Thyroid gland (tissue), 4 donors: ENCODE results near the gene MAST4. TPM values are rescaled to one million over a fixed set of nuclear protein-coding genes. Genes with fewer than 3 reads are reported as not detected.

Experiments
- DNase-seq, 2 donors: peaks; one replicate each; pipeline ENCODE4 v3.0.0-alpha.2; 2019
- H3K27ac ChIP-seq, 3 donors: fragments of 200-600 bp; sonication (generic); 1 replicate in 2 of 3; 2 replicates in 1 of 3; pipeline ENCODE4 v1.5.1; 2016 to 2019; ENCODE audit warnings: mild to moderate bottlenecking in 1 of 3, moderate library complexity in 1 of 3
- H3K27me3 ChIP-seq: fragments of 200-600 bp; sonication (generic); one replicate; pipeline ENCODE4 v1.5.1; 2019
- H3K36me3 ChIP-seq, 2 donors: fragments of 200-600 bp; sonication (generic); one replicate each; pipeline ENCODE4 v1.5.1; 2016 to 2019
- H3K4me1 ChIP-seq, 2 donors: fragments of 200-600 bp; sonication (generic); one replicate each; pipeline ENCODE4 v1.5.1; 2017 to 2019
- H3K4me3 ChIP-seq, 3 donors: fragments of 200-600 bp; sonication (generic); replicated peaks in 1 of 3; 1 replicate in 2 of 3; 2 replicates in 1 of 3; pipeline ENCODE4 v1.5.1; 2016; ENCODE audit warnings: mild to moderate bottlenecking in 1 of 3
- H3K9me3 ChIP-seq: fragments of 200-600 bp; sonication (generic); one replicate; pipeline ENCODE4 v1.5.1; 2017
- POLR2A ChIP-seq, 2 donors: fragments of 450-650 bp; IDR thresholded peaks; one replicate each; pipeline ENCODE4 v1.6.1; 2017; ENCODE audit warnings: antibody characterized with exemption in 2 of 2, mild to moderate bottlenecking in 2 of 2, moderate library complexity in 1 of 2
- WGBS, 2 donors: methylation state at CpG; one replicate each; pipeline ENCODE4 v1.1.5; 2017; 5-methylcytosine and 5-hydroxymethylcytosine counted together
- intact Hi-C: fragments of 100-400 bp; cut with DNase I; formaldehyde crosslinking; loops from one replicate; pipeline ENCODE4 v1.15.1; 2023
- total RNA-seq, 4 donors: library from RNA; depleted of rRNA; stranded (reverse); fragments of >200 nt; gene quantifications; one replicate each; pipeline ENCODE4 v1.2.3, GENCODE V29; 2016
- TF ChIP-seq, protein P1 (sequence below), 6 experiments: fragments of 200-600 bp in 3 of 6; fragments of 450-650 bp in 3 of 6; sonication (generic) in 3 of 6; IDR thresholded peaks; one replicate each; pipeline ENCODE4 v1.5.1; 2016 to 2019; ENCODE audit warnings: antibody characterized with exemption in 6 of 6, mild to moderate bottlenecking in 2 of 6, inconsistent platforms in 1 of 6, moderate library complexity in 1 of 6

Gene MAST4
- total RNA-seq, 4 donors from 2014 or later, result 20.2 to 38.3 (median 24.4) TPM

GRCh38 chr5:67009028-67009427, 412.8 kb downstream of the MAST4 start:
- no peaks in the 10 kb centered on the region for H3K36me3 ChIP-seq
- DNase-seq, result no peak
- WGBS, 2 donors, result 86 to 94% methylated on average over 1 of the region's 1 CpG
- peaks cover 26 to 49% of the 10 kb centered on the region in 2 donors for H3K4me1 ChIP-seq
- TF ChIP-seq, protein P1, sequence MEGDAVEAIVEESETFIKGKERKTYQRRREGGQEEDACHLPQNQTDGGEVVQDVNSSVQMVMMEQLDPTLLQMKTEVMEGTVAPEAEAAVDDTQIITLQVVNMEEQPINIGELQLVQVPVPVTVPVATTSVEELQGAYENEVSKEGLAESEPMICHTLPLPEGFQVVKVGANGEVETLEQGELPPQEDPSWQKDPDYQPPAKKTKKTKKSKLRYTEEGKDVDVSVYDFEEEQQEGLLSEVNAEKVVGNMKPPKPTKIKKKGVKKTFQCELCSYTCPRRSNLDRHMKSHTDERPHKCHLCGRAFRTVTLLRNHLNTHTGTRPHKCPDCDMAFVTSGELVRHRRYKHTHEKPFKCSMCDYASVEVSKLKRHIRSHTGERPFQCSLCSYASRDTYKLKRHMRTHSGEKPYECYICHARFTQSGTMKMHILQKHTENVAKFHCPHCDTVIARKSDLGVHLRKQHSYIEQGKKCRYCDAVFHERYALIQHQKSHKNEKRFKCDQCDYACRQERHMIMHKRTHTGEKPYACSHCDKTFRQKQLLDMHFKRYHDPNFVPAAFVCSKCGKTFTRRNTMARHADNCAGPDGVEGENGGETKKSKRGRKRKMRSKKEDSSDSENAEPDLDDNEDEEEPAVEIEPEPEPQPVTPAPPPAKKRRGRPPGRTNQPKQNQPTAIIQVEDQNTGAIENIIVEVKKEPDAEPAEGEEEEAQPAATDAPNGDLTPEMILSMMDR (IDR thresholded peaks at IDR 0.05), result no peak
- TF ChIP-seq POLR2A (IDR thresholded peaks at IDR 0.05), result no peak
- no peak overlapping the region for H3K4me3 ChIP-seq
- intact Hi-C loops, result loop anchor here (10.0 kb wide), 1 partner anchor 86 kb away; no protein-coding TSS in a partner anchor
- no peak overlapping the region for H3K27ac ChIP-seq
- H3K9me3 ChIP-seq, result no peaks in the 10 kb centered on the region
- H3K27me3 ChIP-seq, result no peaks in the 10 kb centered on the region

DNA sequence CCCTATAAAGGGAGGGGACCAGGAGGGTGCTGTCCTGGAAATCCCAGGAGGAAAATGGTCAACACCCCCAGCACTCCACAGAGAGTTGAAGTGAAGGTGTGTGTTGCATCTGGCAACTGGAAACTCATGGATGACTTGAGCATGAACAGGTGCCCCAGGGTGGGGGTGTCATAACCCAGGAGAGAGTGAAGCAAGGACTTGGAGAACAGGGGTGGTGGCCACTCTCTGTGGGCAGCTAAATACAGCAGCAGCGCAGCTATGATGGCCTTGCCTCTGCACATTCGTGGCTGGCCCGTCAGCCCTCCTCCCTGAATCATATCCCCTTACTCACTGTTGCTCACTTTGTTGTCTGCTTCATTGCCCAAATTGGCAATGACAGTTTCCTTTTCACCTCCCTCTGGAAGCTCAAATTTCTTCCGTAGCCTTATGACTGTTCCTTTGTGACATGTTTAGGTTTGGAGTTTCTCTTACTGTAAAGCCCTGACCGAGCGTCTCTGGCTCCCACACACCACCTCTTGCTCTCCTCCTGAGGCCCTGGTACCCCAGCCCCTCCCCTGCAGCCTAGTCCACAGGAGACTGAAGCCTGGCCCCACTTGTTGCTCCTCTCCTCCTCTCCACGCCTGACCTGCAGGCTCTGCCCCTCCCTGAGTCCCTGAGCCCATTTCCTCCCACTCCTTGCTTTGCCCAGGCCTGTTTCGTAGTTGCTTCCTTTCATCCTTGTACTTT, 414.7 kb downstream of the MAST4 start:
- Histone ChIP-seq H3K4me3 (no peak overlapping the region), H3K4me1 (peaks cover 34 to 65% of the 10 kb centered on the region in 2 donors), H3K9me3 (no peaks in the 10 kb centered on the region), H3K27ac (peak overlapping the region; percentile 16 to 44 (median 30)), H3K36me3 (no peaks in the 10 kb centered on the region), H3K27me3 (no peaks in the 10 kb centered on the region)
- DNase-seq, result peak; percentile 33 to 48
- intact Hi-C loops, result no loop called here
- WGBS, 2 donors, result 49 to 54% methylated on average over 8 of the region's 8 CpGs
- TF ChIP-seq, protein P1 (IDR thresholded peaks at IDR 0.05), result no peak
- no peak for TF ChIP-seq POLR2A (IDR thresholded peaks at IDR 0.05)

DNA sequence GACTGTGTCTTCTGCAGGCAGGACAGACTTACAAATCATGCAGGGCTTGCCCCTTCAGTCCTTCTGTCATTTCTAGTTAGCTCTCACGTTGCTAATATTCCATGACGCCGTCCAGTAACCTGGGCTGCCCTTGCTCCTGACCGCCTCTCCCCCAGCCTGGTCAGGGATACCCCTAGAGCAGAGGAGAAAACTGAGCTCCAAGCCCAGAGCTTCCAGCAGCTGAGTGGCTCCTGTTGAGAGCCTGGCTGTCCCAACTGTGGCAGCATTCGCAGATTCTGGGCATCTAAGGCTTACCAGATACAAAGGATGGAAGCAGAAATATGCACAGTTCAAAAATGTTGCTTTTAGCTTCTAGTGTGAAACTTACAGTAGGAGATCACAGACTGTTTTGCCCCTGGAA, 415.2 kb downstream of the MAST4 start:
- WGBS, 2 donors, result 69 to 73% methylated on average over 5 of the region's 5 CpGs
- Histone ChIP-seq H3K27me3 (no peaks in the 10 kb centered on the region), H3K36me3 (no peaks in the 10 kb centered on the region), H3K4me3 (no peak overlapping the region), H3K9me3 (no peaks in the 10 kb centered on the region), H3K4me1 (peaks cover 28 to 65% of the 10 kb centered on the region in 2 donors), H3K27ac (peak overlapping the region; percentile 16 to 44 (median 30))
- TF ChIP-seq, protein P1 (IDR thresholded peaks at IDR 0.05), result no peak
- TF ChIP-seq POLR2A (IDR thresholded peaks at IDR 0.05), result no peak
- no peak for DNase-seq
- intact Hi-C loops, result no loop called here

DNA sequence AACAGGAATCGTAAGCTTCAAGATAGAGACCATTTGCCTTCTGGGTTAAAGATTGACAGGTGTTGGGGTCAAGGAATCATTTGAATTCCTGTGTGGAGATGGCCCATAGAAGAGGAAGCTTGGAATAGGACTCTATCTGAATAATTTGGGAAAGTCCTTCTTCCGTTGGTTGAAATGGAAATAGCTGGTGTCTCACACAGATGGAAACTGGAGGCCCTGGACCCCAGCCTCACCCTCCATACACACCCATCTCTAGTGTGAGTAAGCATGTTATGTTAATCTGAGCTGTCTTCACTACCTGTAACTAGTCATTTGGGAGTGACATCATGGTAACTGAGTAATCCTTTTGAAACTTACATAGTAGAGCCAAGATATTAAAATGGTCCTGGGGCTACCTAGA, 416.0 kb downstream of the MAST4 start:
- TF ChIP-seq, protein P1 (IDR thresholded peaks at IDR 0.05), result no peak
- no peak for TF ChIP-seq POLR2A (IDR thresholded peaks at IDR 0.05)
- DNase-seq, result no peak
- H3K27ac ChIP-seq, result peak overlapping the region in 1 of 3 donors; percentile 44
- no peaks in the 10 kb centered on the region for H3K9me3 ChIP-seq
- WGBS, 2 donors, result 94 to 96% methylated on average over 2 of the region's 2 CpGs
- intact Hi-C loops, result no loop called here
- H3K4me1 ChIP-seq, result peaks cover 26 to 59% of the 10 kb centered on the region in 2 donors
- no peak overlapping the region for H3K4me3 ChIP-seq
- H3K27me3 ChIP-seq, result no peaks in the 10 kb centered on the region
- H3K36me3 ChIP-seq, result no peaks in the 10 kb centered on the region

- peaks cover 26 to 47% of the 10 kb centered on the region in 2 donors for H3K4me1 ChIP-seq
- no peaks in the 10 kb centered on the region for H3K9me3 ChIP-seq
- H3K36me3 ChIP-seq, result no peaks in the 10 kb centered on the region
- no peaks in the 10 kb centered on the region for H3K27me3 ChIP-seq
- WGBS, 2 donors, result 43 to 44% methylated on average over 1 of the region's 1 CpG
- intact Hi-C loops, result no loop called here
- H3K27ac ChIP-seq, result peak overlapping the region in 1 of 3 donors; percentile 19
- no peak for DNase-seq
- TF ChIP-seq, protein P1 (IDR thresholded peaks at IDR 0.05), result no peak
- no peak for TF ChIP-seq POLR2A (IDR thresholded peaks at IDR 0.05)
- H3K4me3 ChIP-seq, result no peak overlapping the region
Measured at GRCh38 chr5:67013719-67014118, 417.5 kb downstream of the MAST4 start.
